ENCODE results near the gene KIAA1328. TPM values are rescaled to one million over a fixed set of nuclear protein-coding genes. Genes with fewer than 3 reads are reported as not detected.

The KIAA1328 gene
- total RNA-seq, 1 donor = 8.7 TPM

DNA sequence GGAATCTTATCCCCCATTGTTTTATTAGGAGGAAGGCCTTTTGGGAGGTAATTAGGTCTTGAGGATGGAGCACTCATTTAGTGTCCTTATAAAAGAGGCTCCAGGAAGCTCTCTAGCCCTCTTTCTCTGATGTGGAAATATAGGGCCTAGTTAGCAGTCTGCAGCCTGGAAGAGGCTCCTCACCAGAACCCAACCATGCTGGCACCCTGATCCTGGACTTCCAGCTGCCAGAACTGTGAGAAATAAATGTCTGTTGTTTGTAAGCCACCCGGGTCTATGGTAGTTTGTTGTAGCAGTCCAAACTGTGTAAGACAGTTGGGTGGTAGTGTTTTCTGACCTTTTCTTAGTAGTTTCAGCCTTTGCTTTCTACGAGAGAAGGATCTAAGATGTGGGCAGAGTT, 100.7 kb downstream of the KIAA1328 start:
- no peak overlapping the region for H3K4me3 ChIP-seq (ENCODE audit: insufficient read depth, low read length)
- DNase-seq (ENCODE audit: insufficient read length, low spot score, missing footprints) = no peak
- H3K9me3 ChIP-seq (ENCODE audit: low read depth, low read length) = no peaks in the 10 kb centered on the region
- H3K4me1 ChIP-seq (ENCODE audit: insufficient read depth, low read length) = no peaks in the 10 kb centered on the region
- H4K20me1 ChIP-seq (ENCODE audit: insufficient read depth, low read length) = no peaks in the 10 kb centered on the region
- no peaks in the 10 kb centered on the region for H3K79me2 ChIP-seq (ENCODE audit: insufficient read depth, low read length)
- no peaks in the 10 kb centered on the region for H3K27me3 ChIP-seq (ENCODE audit: insufficient read depth, low read length)
- no peak overlapping the region for H2AFZ ChIP-seq (ENCODE audit: low read length)
- H3K27ac ChIP-seq (ENCODE audit: low read depth, low read length) = no peak overlapping the region
- no peaks in the 10 kb centered on the region for H3K36me3 ChIP-seq (ENCODE audit: insufficient read depth, low read length)
- H3K4me2 ChIP-seq (ENCODE audit: insufficient read depth, low read length) = no peak overlapping the region
- TF ChIP-seq, protein P1, sequence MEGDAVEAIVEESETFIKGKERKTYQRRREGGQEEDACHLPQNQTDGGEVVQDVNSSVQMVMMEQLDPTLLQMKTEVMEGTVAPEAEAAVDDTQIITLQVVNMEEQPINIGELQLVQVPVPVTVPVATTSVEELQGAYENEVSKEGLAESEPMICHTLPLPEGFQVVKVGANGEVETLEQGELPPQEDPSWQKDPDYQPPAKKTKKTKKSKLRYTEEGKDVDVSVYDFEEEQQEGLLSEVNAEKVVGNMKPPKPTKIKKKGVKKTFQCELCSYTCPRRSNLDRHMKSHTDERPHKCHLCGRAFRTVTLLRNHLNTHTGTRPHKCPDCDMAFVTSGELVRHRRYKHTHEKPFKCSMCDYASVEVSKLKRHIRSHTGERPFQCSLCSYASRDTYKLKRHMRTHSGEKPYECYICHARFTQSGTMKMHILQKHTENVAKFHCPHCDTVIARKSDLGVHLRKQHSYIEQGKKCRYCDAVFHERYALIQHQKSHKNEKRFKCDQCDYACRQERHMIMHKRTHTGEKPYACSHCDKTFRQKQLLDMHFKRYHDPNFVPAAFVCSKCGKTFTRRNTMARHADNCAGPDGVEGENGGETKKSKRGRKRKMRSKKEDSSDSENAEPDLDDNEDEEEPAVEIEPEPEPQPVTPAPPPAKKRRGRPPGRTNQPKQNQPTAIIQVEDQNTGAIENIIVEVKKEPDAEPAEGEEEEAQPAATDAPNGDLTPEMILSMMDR (IDR thresholded peaks at IDR 0.05; ENCODE audit: extremely low read depth, low read depth, low read length) = no peak

DNA sequence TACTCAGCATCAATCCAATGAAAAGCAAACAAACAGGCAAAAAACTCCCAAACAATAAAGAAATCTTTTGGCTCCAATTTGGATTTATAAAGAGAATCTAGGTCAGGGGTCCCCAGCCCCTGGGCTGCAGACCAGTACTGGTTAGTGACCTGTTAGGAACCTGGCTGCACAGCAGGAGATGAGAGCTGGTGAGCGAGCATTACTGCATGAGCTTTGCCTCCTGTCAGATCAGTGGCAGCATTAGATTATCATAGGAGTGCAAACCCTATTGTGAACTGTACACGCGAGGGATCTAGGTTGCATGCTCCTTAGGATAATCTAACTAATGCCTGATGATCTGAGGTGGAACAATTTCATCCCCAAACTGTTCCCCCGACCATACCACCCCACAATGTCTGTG, 102.2 kb downstream of the KIAA1328 start:
- no peak overlapping the region for H3K27ac ChIP-seq (ENCODE audit: low read depth, low read length)
- H3K79me2 ChIP-seq (ENCODE audit: insufficient read depth, low read length) = no peaks in the 10 kb centered on the region
- no peaks in the 10 kb centered on the region for H4K20me1 ChIP-seq (ENCODE audit: insufficient read depth, low read length)
- H3K4me3 ChIP-seq (ENCODE audit: insufficient read depth, low read length) = no peak overlapping the region
- TF ChIP-seq, protein P1 (IDR thresholded peaks at IDR 0.05; ENCODE audit: extremely low read depth, low read depth, low read length) = no peak
- H2AFZ ChIP-seq (ENCODE audit: low read length) = no peak overlapping the region
- H3K27me3 ChIP-seq (ENCODE audit: insufficient read depth, low read length) = no peaks in the 10 kb centered on the region
- no peak overlapping the region for H3K4me2 ChIP-seq (ENCODE audit: insufficient read depth, low read length)
- peaks cover 8% of the 10 kb centered on the region for H3K4me1 ChIP-seq (ENCODE audit: insufficient read depth, low read length)
- no peaks in the 10 kb centered on the region for H3K36me3 ChIP-seq (ENCODE audit: insufficient read depth, low read length)
- no peak for DNase-seq (ENCODE audit: insufficient read length, low spot score, missing footprints)
- H3K9me3 ChIP-seq (ENCODE audit: low read depth, low read length) = no peaks in the 10 kb centered on the region

DNA sequence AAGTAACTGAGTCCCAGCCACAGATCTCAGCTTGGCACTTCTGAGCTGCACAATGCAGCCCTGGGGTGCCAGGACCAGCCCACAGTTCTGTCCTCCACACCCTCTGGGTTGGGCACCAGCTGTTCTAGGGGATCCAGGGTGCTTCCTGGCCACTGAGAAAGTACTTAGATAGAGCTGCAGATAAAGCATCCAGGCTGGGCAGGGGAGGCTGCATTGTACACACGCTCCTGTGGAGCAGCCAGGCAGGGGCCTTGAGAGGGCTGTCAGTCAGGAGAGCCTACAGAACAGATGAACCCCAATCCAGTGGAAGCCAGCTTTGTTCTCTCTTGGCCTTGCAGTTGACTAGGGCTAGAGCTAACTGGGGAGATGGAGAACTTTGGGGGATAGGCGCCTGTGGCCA, 104.6 kb downstream of the KIAA1328 start:
- Histone ChIP-seq H3K79me2 (ENCODE audit: insufficient read depth, low read length) (no peaks in the 10 kb centered on the region), H4K20me1 (ENCODE audit: insufficient read depth, low read length) (no peaks in the 10 kb centered on the region), H3K4me1 (ENCODE audit: insufficient read depth, low read length) (peaks cover 8% of the 10 kb centered on the region), H3K4me3 (ENCODE audit: insufficient read depth, low read length) (no peak overlapping the region), H3K27ac (ENCODE audit: low read depth, low read length) (no peak overlapping the region), H3K4me2 (ENCODE audit: insufficient read depth, low read length) (no peak overlapping the region), H3K36me3 (ENCODE audit: insufficient read depth, low read length) (no peaks in the 10 kb centered on the region), H2AFZ (ENCODE audit: low read length) (no peak overlapping the region), H3K9me3 (ENCODE audit: low read depth, low read length) (no peaks in the 10 kb centered on the region), H3K27me3 (ENCODE audit: insufficient read depth, low read length) (no peaks in the 10 kb centered on the region)
- TF ChIP-seq, protein P1 (IDR thresholded peaks at IDR 0.05; ENCODE audit: extremely low read depth, low read depth, low read length) = no peak
- DNase-seq (ENCODE audit: insufficient read length, low spot score, missing footprints) = no peak

DNA sequence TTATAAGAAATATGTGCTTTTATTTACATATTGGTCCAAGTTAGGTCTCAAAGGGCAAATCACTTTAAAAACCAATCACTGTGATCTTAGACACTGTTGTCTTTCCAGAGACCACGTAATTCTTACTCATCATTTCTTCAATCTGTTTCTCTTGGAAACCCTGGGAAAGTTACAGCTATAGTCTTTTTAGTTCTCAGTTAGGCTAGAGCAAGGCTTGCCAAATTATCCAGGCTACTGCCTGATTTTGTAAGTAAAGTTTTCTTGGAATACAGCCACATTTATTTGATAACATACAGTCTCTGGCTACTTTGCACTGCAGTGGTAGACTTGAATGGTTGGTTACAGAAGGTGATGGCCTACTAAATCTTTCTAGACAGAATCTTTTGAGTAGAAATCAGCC, 106.0 kb downstream of the KIAA1328 start:
- peaks cover 8% of the 10 kb centered on the region for H3K4me1 ChIP-seq (ENCODE audit: insufficient read depth, low read length)
- no peaks in the 10 kb centered on the region for H3K36me3 ChIP-seq (ENCODE audit: insufficient read depth, low read length)
- no peak overlapping the region for H3K4me3 ChIP-seq (ENCODE audit: insufficient read depth, low read length)
- DNase-seq (ENCODE audit: insufficient read length, low spot score, missing footprints) = peak; percentile 66
- H3K79me2 ChIP-seq (ENCODE audit: insufficient read depth, low read length) = no peaks in the 10 kb centered on the region
- no peaks in the 10 kb centered on the region for H3K27me3 ChIP-seq (ENCODE audit: insufficient read depth, low read length)
- H2AFZ ChIP-seq (ENCODE audit: low read length) = no peak overlapping the region
- H3K9me3 ChIP-seq (ENCODE audit: low read depth, low read length) = no peaks in the 10 kb centered on the region
- TF ChIP-seq, protein P1 (IDR thresholded peaks at IDR 0.05; ENCODE audit: extremely low read depth, low read depth, low read length) = no peak
- peak overlapping the region; percentile 45 for H3K27ac ChIP-seq (ENCODE audit: low read depth, low read length)
- no peaks in the 10 kb centered on the region for H4K20me1 ChIP-seq (ENCODE audit: insufficient read depth, low read length)
- H3K4me2 ChIP-seq (ENCODE audit: insufficient read depth, low read length) = peak overlapping the region; percentile 24

Data from osteoblast (primary cell).